ENCODE data around the gene NAXE. TPM values are rescaled to one million over a fixed set of nuclear protein-coding genes. Genes with fewer than 3 reads are reported as not detected.
A peak's percentile ranks its signal among the peaks of the same experiment; 100 is the strongest.
"Not testable (repeated sequence)": the region's sequence is repeated elsewhere in the genome, so short reads cannot be mapped to it uniquely, and the experiment has no call there.

The NAXE gene
- total RNA-seq, 3 donors from 2014 or later, result 70.8 to 94.4 (median 86.5) TPM

- no peak for DNase-seq
- TF ChIP-seq, protein P1, sequence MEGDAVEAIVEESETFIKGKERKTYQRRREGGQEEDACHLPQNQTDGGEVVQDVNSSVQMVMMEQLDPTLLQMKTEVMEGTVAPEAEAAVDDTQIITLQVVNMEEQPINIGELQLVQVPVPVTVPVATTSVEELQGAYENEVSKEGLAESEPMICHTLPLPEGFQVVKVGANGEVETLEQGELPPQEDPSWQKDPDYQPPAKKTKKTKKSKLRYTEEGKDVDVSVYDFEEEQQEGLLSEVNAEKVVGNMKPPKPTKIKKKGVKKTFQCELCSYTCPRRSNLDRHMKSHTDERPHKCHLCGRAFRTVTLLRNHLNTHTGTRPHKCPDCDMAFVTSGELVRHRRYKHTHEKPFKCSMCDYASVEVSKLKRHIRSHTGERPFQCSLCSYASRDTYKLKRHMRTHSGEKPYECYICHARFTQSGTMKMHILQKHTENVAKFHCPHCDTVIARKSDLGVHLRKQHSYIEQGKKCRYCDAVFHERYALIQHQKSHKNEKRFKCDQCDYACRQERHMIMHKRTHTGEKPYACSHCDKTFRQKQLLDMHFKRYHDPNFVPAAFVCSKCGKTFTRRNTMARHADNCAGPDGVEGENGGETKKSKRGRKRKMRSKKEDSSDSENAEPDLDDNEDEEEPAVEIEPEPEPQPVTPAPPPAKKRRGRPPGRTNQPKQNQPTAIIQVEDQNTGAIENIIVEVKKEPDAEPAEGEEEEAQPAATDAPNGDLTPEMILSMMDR (IDR thresholded peaks at IDR 0.05), result no peak
- H3K4me3 ChIP-seq, result peak overlapping the region; percentile 41
- peak; percentile 28 for ATAC-seq
- intact Hi-C loops (cut with DNase I, micrococcal nuclease), result loop anchor here (10.0 kb wide), 2 partner anchors 116 to 146 kb away; no protein-coding TSS in a partner anchor
- no peaks in the 10 kb centered on the region for H3K9me3 ChIP-seq
- peaks cover 13% of the 10 kb centered on the region for H3K4me1 ChIP-seq (ENCODE audit: low read depth)
- H3K36me3 ChIP-seq (ENCODE audit: low read depth), result no peaks in the 10 kb centered on the region
Measured at GRCh38 chr1:156600733-156601121, 9.2 kb downstream of the NAXE start.

DNA sequence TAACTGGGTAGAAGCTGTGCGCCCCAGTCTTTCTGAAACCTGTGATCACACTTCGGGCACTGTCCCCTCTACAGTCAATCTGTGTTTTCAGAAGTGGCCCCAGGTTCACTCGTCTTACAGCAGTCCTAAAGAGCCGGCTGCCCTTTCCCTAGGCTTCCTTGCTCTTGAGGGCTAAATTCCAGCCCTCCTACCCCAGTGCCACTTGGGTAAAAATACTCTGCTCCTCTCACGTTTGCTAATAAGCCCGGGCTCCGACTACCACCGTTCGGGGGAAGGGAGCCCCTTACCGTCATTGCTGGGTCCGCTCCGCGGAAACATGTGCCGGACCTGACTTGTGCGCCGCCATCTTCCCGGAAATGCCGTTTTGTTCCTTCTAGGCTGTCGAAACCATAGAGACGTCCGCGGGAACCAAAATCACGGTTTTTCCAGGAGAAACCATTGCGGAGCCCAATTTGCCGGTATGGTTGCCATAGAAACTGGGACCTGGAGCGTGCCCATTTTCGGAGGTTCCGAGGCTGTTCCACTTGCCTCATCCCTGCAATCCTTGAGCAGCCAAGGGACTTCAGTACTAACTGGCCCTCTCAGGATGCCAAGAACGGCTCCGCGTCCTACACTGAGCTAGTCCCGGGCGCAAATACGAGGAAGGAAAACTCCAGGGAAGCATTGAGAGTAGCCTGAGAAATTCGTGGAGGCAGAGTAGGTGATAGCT is 9.7 kb downstream of the NAXE start, which contains the start of gene GPATCH4:
Gene GPATCH4 (minus strand): TSS at position 358 of the 709 bp plus-strand sequence.
- Histone ChIP-seq H3K4me1 (ENCODE audit: low read depth) (peaks cover 13% of the 10 kb centered on the region), H3K36me3 (ENCODE audit: low read depth) (no peaks in the 10 kb centered on the region), H3K4me3 (peak within 1 kb of the TSS; percentile 41), H3K9me3 (no peaks in the 10 kb centered on the region)
- peak; percentile 76 to 83 (median 78) for DNase-seq
- intact Hi-C loops (cut with DNase I, micrococcal nuclease), result loop anchor here (10.0 kb wide), 2 partner anchors 116 to 146 kb away; no protein-coding TSS in a partner anchor
- ATAC-seq, result peak; percentile 89
- TF ChIP-seq, protein P1 (IDR thresholded peaks at IDR 0.05), result no peak

- Histone ChIP-seq H3K36me3 (ENCODE audit: low read depth) (no peaks in the 10 kb centered on the region), H3K9me3 (no peaks in the 10 kb centered on the region), H3K4me3 (no peak overlapping the region), H3K4me1 (ENCODE audit: low read depth) (peaks cover 13% of the 10 kb centered on the region)
- DNase-seq (no peak), ATAC-seq (no peak)
- TF ChIP-seq, protein P1 (IDR thresholded peaks at IDR 0.05), result no peak
- intact Hi-C loops (cut with DNase I, micrococcal nuclease), result loop anchor here (10.0 kb wide), 2 partner anchors 117 to 147 kb away; no protein-coding TSS in a partner anchor
Measured at GRCh38 chr1:156601892-156602291, 10.3 kb downstream of the NAXE start.

DNA sequence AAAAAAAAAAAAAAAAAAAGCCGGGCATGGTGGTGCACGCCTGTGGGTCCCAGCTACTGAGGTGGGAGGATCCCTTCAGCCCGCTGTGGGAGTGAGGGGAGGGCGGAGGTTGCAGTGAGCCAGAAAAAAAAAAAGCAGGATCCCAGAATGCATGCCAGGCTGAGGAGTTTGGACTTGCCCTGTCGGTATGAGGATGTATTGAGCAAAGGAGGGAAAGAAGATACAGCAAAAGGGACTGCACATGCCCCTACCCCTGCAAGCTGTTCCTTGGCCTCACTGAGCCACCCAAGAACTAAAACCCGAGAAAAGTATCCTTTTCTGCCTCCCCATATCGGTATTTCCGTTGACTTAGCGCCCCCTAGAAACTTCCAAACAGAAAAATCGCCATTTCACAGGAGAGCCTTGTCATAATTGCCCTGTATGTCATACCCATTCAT is 11.0 kb downstream of the NAXE start:
- Histone ChIP-seq H3K4me1 (ENCODE audit: low read depth) (peaks cover 13% of the 10 kb centered on the region), H3K4me3 (no peak overlapping the region), H3K36me3 (ENCODE audit: low read depth) (no peaks in the 10 kb centered on the region), H3K9me3 (no peaks in the 10 kb centered on the region)
- TF ChIP-seq, protein P1 (IDR thresholded peaks at IDR 0.05), result no peak
- ATAC-seq (no peak), DNase-seq (peak in 1 of 3 donors; percentile 38)
- intact Hi-C loops (cut with DNase I, micrococcal nuclease), result loop anchor here (10.0 kb wide), 2 partner anchors 118 to 148 kb away; no protein-coding TSS in a partner anchor

DNA sequence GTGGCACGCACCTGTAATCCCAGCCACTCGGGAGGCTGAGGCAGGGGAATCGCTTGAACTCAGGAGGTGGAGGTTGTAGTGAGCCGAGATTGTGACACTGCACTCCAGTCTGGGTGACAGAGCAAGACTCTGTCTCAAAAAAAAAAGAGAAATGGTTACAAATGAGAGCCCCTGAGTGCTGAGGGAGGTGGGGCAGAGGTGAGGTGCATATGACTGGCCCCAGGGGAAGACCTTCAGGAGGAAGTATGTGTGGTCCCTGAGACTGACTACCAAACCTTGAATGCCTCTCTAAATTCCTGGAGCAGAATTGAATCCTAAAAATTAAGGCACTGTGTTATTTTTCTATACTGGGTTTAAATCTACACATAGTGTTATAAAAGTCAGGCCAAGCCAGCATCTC is 15.8 kb downstream of the NAXE start:
- not testable (repeated sequence) for DNase-seq; H3K36me3 ChIP-seq (ENCODE audit: low read depth); H3K4me1 ChIP-seq (ENCODE audit: low read depth); H3K9me3 ChIP-seq; ATAC-seq; H3K4me3 ChIP-seq
- intact Hi-C loops (cut with DNase I, micrococcal nuclease), result loop anchor here (10.0 kb wide), 2 partner anchors 123 to 153 kb away; no protein-coding TSS in a partner anchor

GRCh38 chr1:156608036-156608674 is 16.6 kb downstream of the NAXE start:
- Histone ChIP-seq H3K4me3 (no peak overlapping the region), H3K4me1 (ENCODE audit: low read depth) (no peaks in the 10 kb centered on the region), H3K36me3 (ENCODE audit: low read depth) (peaks cover 4% of the 10 kb centered on the region), H3K9me3 (no peaks in the 10 kb centered on the region)
- intact Hi-C loops (cut with DNase I, micrococcal nuclease), result loop anchor here (10.0 kb wide), 2 partner anchors 123 to 153 kb away; no protein-coding TSS in a partner anchor
- peak; percentile 97 for ATAC-seq
- TF ChIP-seq, protein P1 (IDR thresholded peaks at IDR 0.05), result peak; percentile 52
- DNase-seq, result peak in 1 of 3 donors; percentile 79
